ENCODE measurements around the gene MC3R.

The MC3R gene

GRCh38 chr20:56257604-56258003 is 9.1 kb downstream of the MC3R start:
- no peak for DNase-seq

- no peak for DNase-seq
Measured at GRCh38 chr20:56259948-56260347, 11.4 kb downstream of the MC3R start.

- no peak for DNase-seq
Measured at GRCh38 chr20:56268536-56268935, 20.0 kb downstream of the MC3R start.

GRCh38 chr20:56271974-56272373 is 23.4 kb downstream of the MC3R start:
- no peak for DNase-seq

GRCh38 chr20:56273491-56273890 is 25.0 kb downstream of the MC3R start:
- no peak for DNase-seq

GRCh38 chr20:56274156-56274555 is 25.6 kb downstream of the MC3R start:
- no peak for DNase-seq

- DNase-seq, result no peak
Measured at GRCh38 chr20:56278196-56278595, 29.7 kb downstream of the MC3R start.

- no peak for DNase-seq
Measured at GRCh38 chr20:56285496-56285895, 37.0 kb downstream of the MC3R start.

- no peak for DNase-seq
Measured at GRCh38 chr20:56289652-56290051, 41.1 kb downstream of the MC3R start.

- no peak for DNase-seq
Measured at GRCh38 chr20:56299362-56299761, 50.8 kb downstream of the MC3R start.

All from CD4-positive, alpha-beta T cell treated with Interleukin-1 beta for 1 hour (primary cell).